T47D (cell line): ENCODE results near the gene SCN4B.
A peak's percentile ranks its signal among the peaks of the same experiment; 100 is the strongest.

Source experiments
- DNase-seq, 2 experiments: peaks; one replicate each; pipeline versions ENCODE4 v3.0.0 to v3.0.0-alpha.2; 2011 to 2012; ENCODE audit warnings: low read depth in 1 of 2, low spot score in 1 of 2
- JUND ChIP-seq: IDR thresholded peaks from 2 replicates; pipeline ENCODE4 v1.6.1; 2012; ENCODE audit warnings: low read depth
- in situ Hi-C: cut with HindIII; loops from 2 replicates; pipeline ENCODE4 v1.10.0; 2016; ENCODE audit warnings: low sequenced_read_pairs, low pct_unique_long_range_greater_than_20kb

The SCN4B gene

DNA sequence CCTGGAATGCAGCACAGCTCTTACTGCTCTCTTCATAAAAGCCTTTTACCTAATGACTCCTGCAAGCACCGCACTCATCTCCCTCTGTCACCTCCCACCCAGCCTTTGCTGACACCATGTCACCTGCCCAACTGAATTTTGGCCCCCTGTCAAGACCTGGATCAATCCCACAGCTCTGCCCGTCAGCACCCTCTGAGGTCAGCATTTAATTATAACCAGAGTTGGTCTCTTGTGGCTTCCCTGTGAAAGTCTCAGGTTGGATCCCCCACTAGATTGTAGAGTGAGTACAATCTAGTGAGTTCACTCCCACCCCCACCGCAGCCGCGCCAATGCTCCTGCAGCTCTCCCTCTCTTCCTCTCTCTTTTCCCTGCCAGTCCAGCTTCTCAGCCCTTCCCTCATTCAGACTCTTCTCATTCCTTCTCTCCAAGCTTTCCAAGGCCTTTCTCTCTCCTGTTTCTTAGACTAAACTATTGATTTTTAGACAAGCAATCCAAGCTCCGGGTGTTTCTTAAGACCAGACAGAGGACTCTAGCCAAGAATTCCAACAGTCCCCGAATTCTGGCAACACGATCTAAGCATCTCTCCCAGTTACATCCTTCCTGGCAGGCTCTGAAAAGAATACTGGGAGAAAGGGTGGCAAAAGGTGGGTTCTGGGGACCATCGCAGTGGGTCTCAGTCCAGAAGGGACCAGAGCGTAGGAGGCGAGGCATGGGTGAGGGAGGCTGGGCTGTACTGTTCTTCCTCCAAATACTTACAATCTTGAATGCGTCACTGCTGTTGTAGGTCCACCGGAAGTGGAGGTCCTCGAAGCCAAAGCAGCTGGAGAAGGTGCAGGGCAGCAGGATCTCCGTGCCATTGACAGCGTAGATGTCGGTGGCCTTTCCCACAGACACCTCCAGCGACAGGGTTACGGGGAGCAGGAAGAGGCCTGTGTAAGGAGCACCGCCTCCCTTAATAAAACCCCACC is 8.0 kb downstream of the SCN4B start:
- no peak for DNase-seq
- TF ChIP-seq JUND = no peak
- in situ Hi-C loops = no loop called here

DNA sequence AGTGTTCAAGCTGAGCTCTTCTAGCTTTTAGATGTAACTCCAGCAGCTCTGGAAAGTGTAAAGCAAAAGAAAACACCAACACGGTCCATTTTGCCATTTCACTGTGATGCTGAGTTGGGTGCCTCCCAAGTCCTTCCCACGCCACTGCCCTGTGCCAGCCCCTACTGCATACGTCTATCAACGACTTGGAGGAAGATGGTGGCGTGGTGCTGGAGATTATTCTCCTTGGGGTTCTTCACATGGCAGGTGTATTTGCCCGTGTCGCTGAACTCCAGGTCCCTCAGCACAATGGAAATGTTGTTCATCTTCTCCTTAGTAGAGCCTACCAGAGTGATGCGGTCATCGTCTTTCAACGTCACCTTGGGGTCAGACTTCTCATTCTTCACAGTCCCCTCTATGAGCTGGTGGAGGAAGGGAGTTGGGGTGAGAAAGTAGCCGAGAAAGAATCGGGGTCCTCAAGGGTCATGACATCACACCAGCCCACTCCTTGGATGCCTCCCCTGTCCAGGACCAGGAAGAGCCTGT is 8.9 kb downstream of the SCN4B start:
- no peak for DNase-seq
- in situ Hi-C loops = no loop called here
- TF ChIP-seq JUND = no peak

DNA sequence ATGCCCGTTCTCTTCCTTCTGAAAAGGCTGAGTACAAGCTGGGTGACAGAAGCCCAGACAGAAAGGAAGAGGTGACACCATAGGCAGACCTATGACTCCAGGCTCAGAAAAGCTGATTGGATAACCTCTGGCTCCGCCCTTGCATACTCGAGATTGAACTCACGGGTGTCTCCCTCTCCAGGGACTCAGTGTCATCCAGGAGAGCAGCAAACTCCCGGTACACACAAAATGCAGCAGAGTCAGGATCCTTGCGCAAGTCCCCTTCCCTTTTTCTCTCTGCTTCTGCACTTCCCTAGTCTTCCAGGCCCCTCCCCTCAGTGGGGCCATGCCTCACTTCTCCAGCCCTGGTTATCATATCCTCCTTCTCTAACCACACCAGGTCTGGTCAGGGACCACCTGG is 9.8 kb downstream of the SCN4B start:
- TF ChIP-seq JUND = no peak
- in situ Hi-C loops = no loop called here
- peak in 1 of 2 experiments; percentile 74 for DNase-seq

DNA sequence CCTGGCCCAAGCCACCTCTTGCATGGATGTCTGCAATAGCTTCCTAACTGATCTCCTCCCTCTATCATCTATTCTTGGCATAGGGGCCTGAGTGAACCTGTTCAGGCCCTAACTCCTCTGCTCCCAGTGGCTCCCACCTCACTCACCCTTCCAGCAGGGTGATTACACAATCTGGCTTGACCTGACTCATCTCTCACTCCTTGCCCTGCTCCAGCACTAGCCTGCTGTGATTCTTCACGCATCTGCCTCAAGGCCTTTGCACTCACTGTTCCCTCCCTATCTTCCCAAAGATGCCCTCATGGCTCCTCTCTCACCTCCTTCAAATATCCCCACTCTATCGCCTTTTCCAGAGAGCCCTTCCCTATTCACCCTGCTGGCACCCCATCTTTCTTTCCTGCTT is 10.5 kb downstream of the SCN4B start:
- DNase-seq = no peak
- in situ Hi-C loops = no loop called here
- no peak for TF ChIP-seq JUND

DNA sequence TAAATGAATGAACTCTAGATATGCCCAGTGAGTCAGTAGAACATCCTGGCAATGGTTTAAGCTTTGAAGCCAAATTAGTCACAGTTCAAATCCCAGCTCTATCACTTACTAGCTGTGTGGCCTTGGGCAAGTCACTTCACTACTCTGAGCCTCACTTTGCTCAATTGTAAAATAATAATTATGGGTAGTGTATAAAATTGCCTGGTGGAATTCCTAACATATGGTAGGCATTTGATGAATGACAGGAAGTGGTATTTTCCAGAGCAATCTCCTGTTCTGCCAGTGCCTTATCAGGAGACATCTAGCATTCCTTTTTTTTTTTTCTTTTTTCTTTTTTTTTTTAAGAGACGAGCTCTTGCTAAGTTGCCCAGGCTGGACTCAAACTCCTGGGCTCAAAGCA is 13.0 kb downstream of the SCN4B start:
- DNase-seq = no peak
- in situ Hi-C loops = no loop called here
- TF ChIP-seq JUND = no peak

DNA sequence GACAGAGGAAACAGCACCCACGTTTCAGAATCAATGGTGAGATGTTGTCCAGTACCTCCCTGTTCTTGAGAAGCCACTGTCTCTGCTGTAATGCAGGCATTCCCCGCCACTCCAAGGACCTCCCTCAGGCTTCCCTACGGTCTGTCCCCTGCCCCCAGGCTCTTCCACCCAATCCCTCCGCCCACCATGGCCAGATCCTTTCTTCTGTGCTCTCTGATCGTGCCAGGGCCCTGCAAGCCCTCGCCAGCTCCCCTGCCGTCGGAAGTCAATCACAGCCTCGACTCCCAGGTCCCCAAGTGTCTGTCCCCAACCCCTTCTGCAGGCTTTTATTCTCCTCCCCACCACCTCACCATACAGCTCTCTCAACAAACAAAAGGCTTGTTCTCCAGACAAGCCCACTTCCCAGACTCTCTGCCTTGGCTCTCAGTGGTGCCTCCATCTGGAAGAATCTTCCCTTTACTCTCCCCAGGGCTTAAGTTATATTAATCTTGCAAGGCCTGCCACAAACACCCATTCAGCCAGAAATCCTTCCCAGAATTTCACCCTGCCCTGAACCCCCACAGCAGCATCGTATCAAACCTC is 13.7 kb downstream of the SCN4B start:
- in situ Hi-C loops = no loop called here
- no peak for DNase-seq
- no peak for TF ChIP-seq JUND

DNA sequence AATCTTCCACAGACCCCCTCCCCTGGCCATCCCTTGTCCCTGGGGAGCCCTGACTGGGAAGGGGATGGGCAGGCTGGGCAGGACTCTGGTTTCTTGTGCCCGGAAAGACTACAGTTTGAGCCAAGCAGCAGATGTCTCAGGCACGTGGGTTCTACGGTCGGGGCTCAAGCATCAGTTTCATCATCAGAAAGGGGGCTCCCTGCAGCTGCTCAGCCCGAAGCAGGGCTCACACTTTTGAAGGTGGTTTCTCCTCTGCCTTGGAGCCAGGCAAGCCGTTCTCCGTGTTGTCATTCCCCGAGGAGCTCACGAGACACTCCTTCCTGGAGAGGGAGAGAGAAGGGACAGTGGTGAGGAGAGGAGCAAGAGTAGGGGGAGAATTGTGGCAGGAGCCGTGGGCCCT is 15.8 kb downstream of the SCN4B start:
- in situ Hi-C loops = no loop called here
- TF ChIP-seq JUND = no peak
- no peak for DNase-seq

DNA sequence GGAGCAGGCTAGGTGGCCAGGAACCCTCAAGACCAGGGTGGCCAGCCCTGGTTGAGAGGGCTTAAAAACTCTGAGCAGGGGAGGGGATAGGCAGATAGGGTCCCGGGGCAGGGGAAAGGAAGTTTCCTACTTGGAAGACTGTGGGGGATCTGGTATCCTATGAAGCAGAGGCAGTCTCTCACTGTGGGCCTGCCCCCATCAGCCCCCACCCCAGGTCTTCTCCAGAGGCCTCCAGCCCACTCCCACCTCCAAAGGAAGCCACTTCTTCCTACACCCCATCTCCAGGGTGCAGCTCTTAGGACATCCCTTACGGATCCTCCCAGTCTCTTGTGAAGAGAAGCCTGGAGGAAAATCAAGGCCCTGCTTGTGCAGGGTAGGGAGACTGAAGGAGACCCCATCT is 16.3 kb downstream of the SCN4B start:
- in situ Hi-C loops = no loop called here
- no peak for TF ChIP-seq JUND
- DNase-seq = no peak

DNA sequence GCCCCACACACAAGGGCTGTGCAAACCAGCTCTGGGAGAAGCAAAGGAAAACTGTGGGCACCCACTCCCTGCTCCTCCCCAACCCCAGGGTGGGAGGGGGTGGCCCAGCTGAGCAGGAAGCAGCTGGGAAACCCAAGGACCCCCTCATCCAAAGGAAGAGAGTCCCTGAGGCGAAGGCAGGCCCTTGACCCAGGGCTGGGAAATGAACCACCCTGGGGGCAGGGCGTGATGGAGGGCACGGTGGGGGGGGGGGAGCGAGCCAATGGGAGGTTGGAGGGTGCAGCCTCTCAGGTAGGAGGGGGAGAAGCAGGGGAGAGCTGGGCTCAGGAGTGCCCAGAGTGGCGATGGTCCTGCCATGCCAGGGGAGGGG is 16.8 kb downstream of the SCN4B start:
- DNase-seq = no peak
- TF ChIP-seq JUND = no peak
- in situ Hi-C loops = no loop called here

DNA sequence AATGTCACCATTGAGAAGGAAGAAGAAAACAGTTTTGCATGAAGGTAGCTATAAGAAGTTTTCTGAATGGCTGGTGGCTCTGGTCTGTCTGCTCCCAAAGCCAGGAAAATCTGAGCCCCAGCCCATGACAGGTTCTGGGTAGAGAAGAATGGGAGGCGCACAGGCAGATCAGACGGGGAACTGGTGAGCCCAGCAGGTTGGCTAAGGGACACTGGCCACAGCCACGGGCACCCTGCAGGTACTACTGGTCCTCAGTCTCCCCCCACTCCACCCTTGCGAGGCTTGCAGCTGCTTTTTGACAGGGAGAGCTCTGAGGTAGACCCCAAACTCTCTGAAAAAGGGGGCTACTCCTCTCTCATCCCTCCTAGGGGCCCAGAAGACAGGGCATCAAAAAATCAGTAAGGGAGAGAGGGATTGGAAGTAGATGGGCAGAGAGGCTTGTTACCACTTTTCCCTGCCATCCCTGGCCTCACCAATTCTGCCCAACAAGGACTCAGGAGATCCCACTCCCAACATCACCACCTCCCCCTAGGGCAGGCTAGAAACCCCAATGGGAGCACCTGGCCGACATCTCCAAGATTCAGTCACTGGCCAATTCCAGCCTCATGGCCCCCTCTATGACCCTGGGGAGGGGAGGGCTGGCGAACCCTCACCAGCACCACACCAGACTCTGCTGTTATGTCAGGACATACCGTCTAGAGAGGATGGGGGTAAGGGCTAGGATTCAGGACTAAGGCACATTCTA is 17.4 kb downstream of the SCN4B start:
- in situ Hi-C loops = no loop called here
- TF ChIP-seq JUND = no peak
- DNase-seq = no peak

DNA sequence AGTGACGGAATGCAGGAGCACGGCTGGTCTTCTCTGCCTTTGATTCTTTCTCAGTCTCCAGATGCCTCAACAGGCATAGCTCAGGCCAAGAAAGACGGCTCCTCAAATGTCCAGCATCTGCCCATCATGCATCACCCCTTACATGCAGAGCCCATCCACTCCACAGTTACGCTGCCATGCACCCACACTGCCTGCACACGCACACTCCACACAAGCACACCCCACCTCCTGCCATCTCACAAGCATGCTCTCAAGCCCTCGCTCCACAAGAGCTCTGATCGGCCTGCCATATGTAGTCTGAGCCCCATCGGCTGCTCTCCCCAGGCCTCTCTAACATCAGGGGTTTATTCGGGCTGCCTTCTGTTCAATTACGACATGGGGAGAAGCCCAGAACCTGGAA is 18.8 kb downstream of the SCN4B start:
- DNase-seq = no peak
- TF ChIP-seq JUND = no peak
- in situ Hi-C loops = no loop called here

DNA sequence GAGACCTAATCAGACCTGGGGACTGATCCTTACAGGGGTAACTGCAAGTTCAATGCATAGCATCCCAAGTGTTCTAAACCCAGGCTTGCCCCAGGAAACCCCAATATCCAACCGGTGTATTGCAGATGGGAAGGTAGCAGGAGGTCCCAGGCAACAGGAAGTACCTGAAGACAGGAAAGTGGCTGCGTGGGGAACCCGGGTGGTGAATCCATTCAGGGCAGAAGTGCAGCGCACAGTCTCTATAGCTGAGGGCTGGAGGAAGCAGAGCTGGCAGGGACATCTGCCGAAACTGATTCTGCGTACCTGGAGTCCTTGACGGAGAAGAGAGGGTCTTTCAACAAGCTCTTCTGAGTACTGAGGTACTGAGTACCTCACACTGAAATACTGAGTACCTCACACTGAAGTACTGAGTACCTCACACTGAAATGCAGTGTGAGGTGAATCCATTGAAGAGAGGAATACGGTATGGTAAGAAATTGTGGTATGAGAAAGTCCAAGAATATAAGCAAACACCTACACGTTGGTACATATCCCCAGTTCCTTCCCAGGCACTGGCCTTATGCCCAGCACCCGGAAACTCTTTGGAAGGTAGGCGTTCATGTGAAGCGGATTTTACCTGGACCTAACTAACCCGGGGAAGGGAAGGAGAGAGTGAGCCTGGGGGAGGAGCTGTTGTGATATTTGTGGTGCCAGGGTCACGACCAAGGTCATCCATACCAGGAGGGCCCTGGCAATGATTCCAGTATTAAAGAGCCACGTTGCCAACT is 20.1 kb downstream of the SCN4B start:
- in situ Hi-C loops = no loop called here
- DNase-seq = no peak
- no peak for TF ChIP-seq JUND
